Colon (tissue), 2 donors: ENCODE measurements around the gene CHST11.
"Not testable (repeated sequence)": the region's sequence is repeated elsewhere in the genome, so short reads cannot be mapped to it uniquely, and the experiment has no call there.

Experiments
- FAIRE-seq: peaks from 2 replicates; lab custom pipeline; 2012; peaks lifted over from hg19 to GRCh38; lab: Jason Lieb, UNC
- donor health status: control.
- donor health status: control.

The CHST11 gene

GRCh38 chr12:104605685-104606084 is 148.9 kb downstream of the CHST11 start:
- FAIRE-seq, result no peak

- FAIRE-seq, result no peak
Observed at GRCh38 chr12:104608998-104609397, 152.2 kb downstream of the CHST11 start.

- FAIRE-seq, result no peak
Observed at GRCh38 chr12:104609445-104609844, 152.7 kb downstream of the CHST11 start.

GRCh38 chr12:104610513-104611235 is 153.9 kb downstream of the CHST11 start:
- FAIRE-seq, result no peak

GRCh38 chr12:104611671-104612070 is 154.9 kb downstream of the CHST11 start:
- FAIRE-seq, result no peak

- FAIRE-seq, result not testable (repeated sequence)
Observed at GRCh38 chr12:104613372-104613771, 156.6 kb downstream of the CHST11 start.

- no peak for FAIRE-seq
Observed at GRCh38 chr12:104615048-104615561, 158.4 kb downstream of the CHST11 start.

- FAIRE-seq, result no peak
Observed at GRCh38 chr12:104618691-104619090, 161.9 kb downstream of the CHST11 start.

- no peak for FAIRE-seq
Observed at GRCh38 chr12:104619305-104619704, 162.6 kb downstream of the CHST11 start.

- FAIRE-seq, result no peak
Observed at GRCh38 chr12:104620837-104621531, 164.2 kb downstream of the CHST11 start.

- no peak for FAIRE-seq
Observed at GRCh38 chr12:104622928-104623327, 166.2 kb downstream of the CHST11 start.

- FAIRE-seq, result no peak
Observed at GRCh38 chr12:104623883-104624282, 167.1 kb downstream of the CHST11 start.

GRCh38 chr12:104624529-104624928 is 167.8 kb downstream of the CHST11 start:
- no peak for FAIRE-seq

GRCh38 chr12:104626069-104626837 is 169.5 kb downstream of the CHST11 start:
- no peak for FAIRE-seq

- FAIRE-seq, result no peak
Observed at GRCh38 chr12:104627231-104627989, 170.7 kb downstream of the CHST11 start.

GRCh38 chr12:104627990-104628830 is 171.5 kb downstream of the CHST11 start:
- no peak for FAIRE-seq

- FAIRE-seq, result no peak
Observed at GRCh38 chr12:104628831-104629135, 172.0 kb downstream of the CHST11 start.

- no peak for FAIRE-seq
Observed at GRCh38 chr12:104630230-104630670, 173.5 kb downstream of the CHST11 start.

- FAIRE-seq, result no peak
Observed at GRCh38 chr12:104631867-104632266, 175.1 kb downstream of the CHST11 start.

- no peak for FAIRE-seq
Observed at GRCh38 chr12:104632724-104633201, 176.0 kb downstream of the CHST11 start.

- no peak for FAIRE-seq
Observed at GRCh38 chr12:104634044-104634443, 177.3 kb downstream of the CHST11 start.
